GM19372 (cell line): ENCODE measurements around the gene NFATC4.
"Not testable (repeated sequence)": the region's sequence is repeated elsewhere in the genome, so short reads cannot be mapped to it uniquely, and the experiment has no call there.

Experiments used
- ATAC-seq: cut with Tn5 transposase; IDR thresholded peaks from one replicate; pipeline ENCODE4 v1.9.1; 2021; ENCODE audit warnings: mild to moderate bottlenecking, low read depth, moderate library complexity; ENCODE audit not compliant: unreplicated experiment

The NFATC4 gene

DNA sequence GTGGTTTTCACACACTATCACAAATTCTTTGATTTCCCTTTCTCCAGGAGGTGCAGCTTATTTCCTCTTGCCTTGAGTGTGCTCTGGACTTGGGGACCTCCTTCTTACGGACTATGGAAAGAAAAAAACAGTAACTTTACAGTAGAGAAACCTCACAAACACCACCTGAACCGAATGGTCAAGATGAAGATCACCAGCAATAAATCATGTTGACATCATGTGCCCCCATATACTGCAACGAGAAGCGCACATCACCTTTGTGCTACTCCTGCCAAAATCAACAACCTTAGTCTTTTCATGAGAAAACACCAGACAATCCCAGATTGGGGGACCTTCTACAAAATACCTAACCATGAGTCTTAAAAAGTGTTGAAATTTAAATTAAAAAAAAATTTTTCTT, 17.5 kb downstream of the NFATC4 start:
- no peak for ATAC-seq

DNA sequence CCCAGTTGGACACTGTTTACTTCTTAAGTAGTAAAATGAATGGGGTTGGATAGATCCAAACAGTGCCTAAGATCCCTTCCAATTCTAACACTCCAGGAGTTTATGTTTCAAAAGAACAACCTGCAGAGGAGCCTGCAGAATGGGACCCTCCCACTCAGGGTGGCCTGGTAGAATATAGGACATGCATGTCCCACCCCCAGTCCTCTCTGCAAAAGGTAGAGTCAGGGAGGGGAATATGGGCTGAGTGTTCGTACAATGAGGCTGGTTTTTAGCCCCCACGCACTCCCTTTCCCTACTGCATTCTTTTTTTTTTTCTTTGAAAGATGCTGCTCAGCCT, 19.0 kb downstream of the NFATC4 start:
- no peak for ATAC-seq

GRCh38 chr14:24387579-24387978, 19.6 kb downstream of the NFATC4 start:
- ATAC-seq, result not testable (repeated sequence)

DNA sequence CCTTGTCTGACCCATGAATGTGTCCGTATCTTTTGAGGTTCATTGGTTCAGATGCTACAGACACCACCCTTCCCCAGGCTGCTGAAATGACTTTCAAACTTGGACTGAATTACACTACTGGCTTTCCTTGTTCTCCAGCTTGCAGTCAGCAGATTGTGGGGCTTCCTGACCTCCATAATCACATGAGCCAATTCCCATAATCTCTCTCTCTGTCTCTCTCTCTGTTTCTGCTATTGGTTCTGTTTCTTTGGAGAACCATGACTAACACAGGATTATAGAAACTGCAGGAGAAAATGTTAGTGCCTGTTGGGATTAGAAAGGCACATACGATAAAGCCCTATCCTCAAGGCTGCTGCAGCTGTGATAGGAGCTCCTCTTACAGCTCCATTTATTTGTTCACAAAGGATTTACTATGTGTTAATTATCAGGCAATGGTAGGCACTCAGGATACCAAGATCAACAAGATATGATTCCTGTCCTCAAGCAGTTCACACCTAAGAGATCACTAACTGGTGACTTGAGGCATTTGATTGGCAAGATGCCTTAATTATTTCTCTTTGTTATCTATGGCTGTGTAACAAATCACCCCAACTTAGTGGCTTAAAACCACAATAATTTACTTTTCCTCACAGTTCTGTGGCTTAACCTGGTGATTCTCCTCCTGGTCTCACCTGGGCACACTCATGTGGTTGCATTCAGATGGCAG, 20.6 kb downstream of the NFATC4 start:
- ATAC-seq, result no peak

GRCh38 chr14:24389226-24389848, 21.4 kb downstream of the NFATC4 start:
- ATAC-seq, result no peak

- ATAC-seq, result no peak
These were observed 22.9 kb downstream of the NFATC4 start for GRCh38 chr14:24390701-24391468.

GRCh38 chr14:24392325-24393091, 24.5 kb downstream of the NFATC4 start:
- ATAC-seq, result no peak

DNA sequence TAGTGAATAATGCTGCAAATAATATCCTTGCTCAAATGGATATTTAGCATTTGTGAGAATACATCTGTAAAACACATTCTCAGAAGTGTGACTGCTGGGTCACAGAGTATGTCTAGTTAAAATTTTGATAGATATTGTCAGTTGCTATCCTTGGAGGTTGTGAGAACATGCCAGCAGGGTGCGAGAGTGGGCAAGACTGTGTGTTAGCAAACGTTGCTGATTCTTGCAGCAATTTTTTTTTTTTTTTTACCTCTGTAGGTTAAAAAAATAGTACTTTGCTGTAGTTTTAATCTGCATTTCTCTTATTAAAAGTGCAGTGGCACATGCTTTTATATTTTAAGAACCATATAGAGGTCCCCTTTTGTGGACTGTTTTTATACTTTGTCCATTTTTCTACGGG, 26.3 kb downstream of the NFATC4 start:
- ATAC-seq, result no peak

GRCh38 chr14:24395609-24396582, 27.9 kb downstream of the NFATC4 start:
- ATAC-seq, result no peak

GRCh38 chr14:24397639-24398292, 29.8 kb downstream of the NFATC4 start:
- no peak for ATAC-seq

DNA sequence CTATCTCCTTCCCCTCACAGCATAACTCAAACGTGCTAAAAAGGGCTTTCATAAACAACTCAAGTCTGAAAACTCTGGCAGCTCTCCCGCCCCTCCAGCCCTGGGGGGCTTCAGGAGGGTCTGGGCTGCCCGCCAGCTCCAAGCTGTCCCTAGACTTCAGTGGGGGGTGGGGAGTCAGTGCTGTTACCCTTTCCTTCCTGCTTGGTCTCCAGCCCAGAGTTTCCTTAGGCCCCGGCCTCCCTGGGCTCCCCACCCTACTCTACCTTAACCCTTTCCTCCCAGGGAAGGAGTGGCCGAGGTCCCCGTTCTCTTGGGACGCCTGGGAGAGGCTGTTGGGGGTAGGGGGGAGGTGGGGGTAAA, 30.3 kb downstream of the NFATC4 start:
- no peak for ATAC-seq

- no peak for ATAC-seq
These were observed 30.9 kb downstream of the NFATC4 start, which contains the start of gene NYNRIN for GRCh38 chr14:24398653-24399446. TSS of gene NYNRIN (plus strand) at chr14:24399003. CDS start at chr14:24399247, 244 bp downstream.

DNA sequence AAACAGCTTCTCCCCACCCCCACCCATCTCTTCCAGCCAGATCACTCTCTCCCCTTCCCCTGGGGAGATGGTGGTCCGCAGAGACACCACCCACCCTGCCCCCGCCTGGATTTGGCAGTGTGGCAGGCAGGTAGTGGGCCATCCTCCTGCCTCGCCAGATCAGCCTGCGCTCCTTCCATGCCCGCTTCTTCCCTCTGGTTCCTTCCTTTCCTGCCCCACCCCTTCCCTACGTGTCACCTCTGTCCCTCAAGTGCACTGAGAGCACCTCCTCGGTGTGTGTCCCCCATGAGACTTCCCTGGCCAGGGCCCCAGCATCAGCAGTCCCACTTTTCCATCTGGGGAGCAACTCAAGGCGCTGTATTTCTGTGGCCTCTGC, 31.5 kb downstream of the NFATC4 start:
- ATAC-seq, result no peak

DNA sequence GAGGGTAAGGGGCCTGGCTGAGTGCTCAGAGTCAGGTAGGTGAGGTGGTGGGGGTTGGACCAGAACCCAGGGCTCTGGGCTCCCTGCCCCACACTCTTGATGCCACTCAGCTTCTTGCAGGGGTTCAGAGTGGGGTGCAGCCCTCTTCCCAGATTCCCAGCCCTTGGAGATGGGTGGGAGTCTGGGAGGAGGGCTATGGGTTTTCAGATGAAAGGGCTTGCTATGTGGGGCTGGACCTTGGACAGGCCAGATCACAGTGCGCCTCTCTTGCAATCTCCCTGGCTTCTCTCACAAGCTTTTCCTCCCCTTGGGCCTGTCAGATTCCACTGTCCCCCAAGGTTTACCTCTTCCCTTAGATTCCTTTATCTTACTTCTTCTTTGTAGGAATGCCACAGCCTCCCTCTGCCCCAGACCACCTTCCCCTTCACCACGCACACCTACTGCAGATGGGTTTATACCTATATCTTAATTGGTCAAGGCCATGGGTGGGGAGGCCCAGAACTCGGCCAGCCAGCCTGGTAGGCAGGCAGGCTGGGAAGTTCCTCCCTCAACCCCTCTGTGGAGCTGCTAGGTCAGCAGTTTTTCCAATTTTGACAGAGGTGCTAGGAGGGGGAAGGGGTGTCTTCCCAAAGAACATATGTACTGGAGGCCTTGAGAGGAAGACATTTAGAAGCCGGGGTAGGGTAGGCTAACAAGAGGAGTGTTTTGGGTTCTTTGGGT, 32.2 kb downstream of the NFATC4 start:
- no peak for ATAC-seq

- no peak for ATAC-seq
These were observed 34.1 kb downstream of the NFATC4 start for GRCh38 chr14:24401810-24402702.

GRCh38 chr14:24403294-24403998, 35.5 kb downstream of the NFATC4 start:
- ATAC-seq, result no peak
